Measurements from ENCODE around the gene RGS6. TPM values are rescaled to one million over a fixed set of nuclear protein-coding genes. Genes with fewer than 3 reads are reported as not detected.

RGS6 gene
- total and polyA plus RNA-seq, 4 donors, result 0.06 to 5.3 (median 0.17) TPM; not detected in 1

DNA sequence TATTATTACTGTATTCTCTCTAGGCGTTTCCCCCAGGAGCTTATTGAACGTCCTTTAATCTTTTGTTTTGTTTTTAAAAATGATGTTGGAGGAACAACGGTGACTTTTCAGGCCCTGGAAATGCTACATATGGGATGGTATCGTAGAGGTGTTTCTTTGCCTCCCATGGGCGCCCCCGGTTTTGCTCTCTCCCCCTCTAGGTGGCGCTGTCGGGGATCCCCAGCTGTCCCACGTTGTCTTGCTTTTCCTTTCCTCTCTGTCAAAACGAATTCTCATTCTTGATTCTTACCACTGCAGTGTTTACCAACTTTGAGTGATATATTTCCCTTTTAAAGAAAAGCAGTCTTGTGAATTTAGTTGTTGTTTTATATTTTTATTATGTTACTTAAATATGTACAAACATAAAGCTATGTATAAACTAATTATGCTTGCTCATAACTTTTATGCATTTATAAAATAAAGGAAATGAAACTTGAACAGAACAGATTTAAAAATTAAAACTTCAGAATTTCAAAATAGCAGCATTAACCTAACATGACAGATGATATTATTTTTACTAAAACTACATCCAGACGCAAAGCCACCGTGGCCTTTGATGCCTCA lies 171.9 kb downstream of the RGS6 start:
- Histone ChIP-seq H3K9ac (ENCODE audit: low read depth in 1 of 2, low read length in 2 of 2) (no peak overlapping the region), H3K27ac (ENCODE audit: low read depth in 1 of 2, low read length in 2 of 2) (no peak overlapping the region), H3K4me3 (ENCODE audit: low read depth in 1 of 3, low read length in 3 of 3) (no peak overlapping the region), H3K27me3 (ENCODE audit: control insufficient read depth in 4 of 4, insufficient read depth in 4 of 4, low read length in 3 of 4) (peaks cover 0 to 3% (median 0%) of the 10 kb centered on the region in 4 donors), H3K9me3 (ENCODE audit: control insufficient read depth in 4 of 4, low read length in 3 of 4) (no peaks in the 10 kb centered on the region), H3K4me1 (ENCODE audit: control insufficient read depth in 4 of 4, insufficient read depth in 4 of 4, low read length in 3 of 4) (no peaks in the 10 kb centered on the region), H3K36me3 (ENCODE audit: control insufficient read depth in 4 of 4, insufficient read depth in 3 of 4, low read depth in 1 of 4, low read length in 3 of 4) (no peaks in the 10 kb centered on the region)
- WGBS, result 46% methylated on average over 12 of the region's 12 CpGs
- DNase-seq (ENCODE audit: low spot score), result peak; percentile 51
- TF ChIP-seq RAD21 (IDR thresholded peaks at IDR 0.05) (no peak), HNF4A (conservative IDR thresholded peaks at IDR 0.05) (no peak), NR2F2 (IDR thresholded peaks at IDR 0.05) (no peak), GABPA (IDR thresholded peaks at IDR 0.05 in 1 of 2, conservative IDR thresholded peaks at IDR 0.05 in 1 of 2) (no peak), HNF4G (IDR thresholded peaks at IDR 0.05) (no peak)
- TF ChIP-seq, protein P1, sequence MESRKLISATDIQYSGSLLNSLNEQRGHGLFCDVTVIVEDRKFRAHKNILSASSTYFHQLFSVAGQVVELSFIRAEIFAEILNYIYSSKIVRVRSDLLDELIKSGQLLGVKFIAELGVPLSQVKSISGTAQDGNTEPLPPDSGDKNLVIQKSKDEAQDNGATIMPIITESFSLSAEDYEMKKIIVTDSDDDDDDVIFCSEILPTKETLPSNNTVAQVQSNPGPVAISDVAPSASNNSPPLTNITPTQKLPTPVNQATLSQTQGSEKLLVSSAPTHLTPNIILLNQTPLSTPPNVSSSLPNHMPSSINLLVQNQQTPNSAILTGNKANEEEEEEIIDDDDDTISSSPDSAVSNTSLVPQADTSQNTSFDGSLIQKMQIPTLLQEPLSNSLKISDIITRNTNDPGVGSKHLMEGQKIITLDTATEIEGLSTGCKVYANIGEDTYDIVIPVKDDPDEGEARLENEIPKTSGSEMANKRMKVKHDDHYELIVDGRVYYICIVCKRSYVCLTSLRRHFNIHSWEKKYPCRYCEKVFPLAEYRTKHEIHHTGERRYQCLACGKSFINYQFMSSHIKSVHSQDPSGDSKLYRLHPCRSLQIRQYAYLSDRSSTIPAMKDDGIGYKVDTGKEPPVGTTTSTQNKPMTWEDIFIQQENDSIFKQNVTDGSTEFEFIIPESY (IDR thresholded peaks at IDR 0.05), result no peak

DNA sequence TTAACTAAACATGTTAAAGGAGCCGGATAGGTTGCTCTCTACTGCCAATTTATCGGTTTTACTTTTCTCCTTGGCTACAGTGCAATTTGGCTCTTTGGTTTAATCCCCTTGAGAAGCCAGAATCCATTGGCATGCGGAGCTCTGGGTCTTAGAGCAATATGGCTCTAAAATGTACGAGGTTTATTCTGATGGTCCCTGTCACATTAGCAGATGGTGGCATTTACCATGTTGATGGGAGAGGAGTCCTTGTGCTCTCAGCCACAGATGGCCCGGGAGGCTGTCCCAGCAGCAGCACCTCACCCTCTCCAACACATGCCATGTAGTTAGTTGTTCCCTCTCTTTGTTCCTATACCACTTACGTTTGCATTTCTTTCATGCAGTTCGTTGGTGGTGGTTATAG lies 179.7 kb downstream of the RGS6 start:
- 78% methylated on average over 7 of the region's 7 CpGs for WGBS
- no peaks in the 10 kb centered on the region for H3K9me3 ChIP-seq (ENCODE audit: control insufficient read depth in 4 of 4, low read length in 3 of 4)
- peaks cover 0 to 14% (median 2%) of the 10 kb centered on the region in 4 donors for H3K27me3 ChIP-seq (ENCODE audit: control insufficient read depth in 4 of 4, insufficient read depth in 4 of 4, low read length in 3 of 4)
- no peak for DNase-seq (ENCODE audit: low spot score)
- H3K4me1 ChIP-seq (ENCODE audit: control insufficient read depth in 4 of 4, insufficient read depth in 4 of 4, low read length in 3 of 4), result no peaks in the 10 kb centered on the region
- no peak overlapping the region for H3K4me3 ChIP-seq (ENCODE audit: low read depth in 1 of 3, low read length in 3 of 3)
- H3K36me3 ChIP-seq (ENCODE audit: control insufficient read depth in 4 of 4, insufficient read depth in 3 of 4, low read depth in 1 of 4, low read length in 3 of 4), result no peaks in the 10 kb centered on the region
- H3K9ac ChIP-seq (ENCODE audit: low read depth in 1 of 2, low read length in 2 of 2), result no peak overlapping the region
- H3K27ac ChIP-seq (ENCODE audit: low read depth in 1 of 2, low read length in 2 of 2), result no peak overlapping the region
- TF ChIP-seq YY1 (IDR thresholded peaks at IDR 0.05), result no peak
- no peak for TF ChIP-seq HNF4A (conservative IDR thresholded peaks at IDR 0.05)

DNA sequence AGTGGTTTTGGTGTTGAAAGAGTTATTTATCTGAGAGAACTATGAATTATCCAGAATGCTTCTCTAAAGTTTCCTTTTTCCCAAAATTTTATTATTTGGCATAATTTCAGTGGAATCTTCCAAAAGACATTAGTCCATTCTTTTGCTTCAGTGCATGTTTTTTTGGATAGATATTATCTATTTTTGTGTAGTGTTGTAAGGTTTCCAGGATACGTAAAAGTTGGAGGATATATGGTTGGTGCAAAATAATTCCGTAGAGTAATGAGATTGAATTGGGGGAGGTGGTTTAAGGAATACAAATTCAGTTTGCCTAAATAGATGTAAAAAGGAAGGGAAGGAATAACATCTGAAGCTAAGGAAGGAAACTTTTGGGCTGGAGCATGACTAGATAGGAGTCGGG lies 186.6 kb downstream of the RGS6 start:
- Histone ChIP-seq H3K36me3 (ENCODE audit: control insufficient read depth in 4 of 4, insufficient read depth in 3 of 4, low read depth in 1 of 4, low read length in 3 of 4) (no peaks in the 10 kb centered on the region), H3K27ac (ENCODE audit: low read depth in 1 of 2, low read length in 2 of 2) (no peak overlapping the region), H3K9ac (ENCODE audit: low read depth in 1 of 2, low read length in 2 of 2) (no peak overlapping the region), H3K9me3 (ENCODE audit: control insufficient read depth in 4 of 4, low read length in 3 of 4) (no peaks in the 10 kb centered on the region), H3K4me3 (ENCODE audit: low read depth in 1 of 3, low read length in 3 of 3) (no peak overlapping the region), H3K4me1 (ENCODE audit: control insufficient read depth in 4 of 4, insufficient read depth in 4 of 4, low read length in 3 of 4) (no peaks in the 10 kb centered on the region), H3K27me3 (ENCODE audit: control insufficient read depth in 4 of 4, insufficient read depth in 4 of 4, low read length in 3 of 4) (peaks cover 0 to 12% (median 0%) of the 10 kb centered on the region in 4 donors)
- TF ChIP-seq, protein P2, sequence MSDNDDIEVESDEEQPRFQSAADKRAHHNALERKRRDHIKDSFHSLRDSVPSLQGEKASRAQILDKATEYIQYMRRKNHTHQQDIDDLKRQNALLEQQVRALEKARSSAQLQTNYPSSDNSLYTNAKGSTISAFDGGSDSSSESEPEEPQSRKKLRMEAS (IDR thresholded peaks at IDR 0.05), result no peak
- TF ChIP-seq, protein P3, sequence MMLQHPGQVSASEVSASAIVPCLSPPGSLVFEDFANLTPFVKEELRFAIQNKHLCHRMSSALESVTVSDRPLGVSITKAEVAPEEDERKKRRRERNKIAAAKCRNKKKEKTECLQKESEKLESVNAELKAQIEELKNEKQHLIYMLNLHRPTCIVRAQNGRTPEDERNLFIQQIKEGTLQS (IDR thresholded peaks at IDR 0.05), result no peak
- 80% methylated on average over 3 of the region's 3 CpGs for WGBS
- no peak for DNase-seq (ENCODE audit: low spot score)

DNA sequence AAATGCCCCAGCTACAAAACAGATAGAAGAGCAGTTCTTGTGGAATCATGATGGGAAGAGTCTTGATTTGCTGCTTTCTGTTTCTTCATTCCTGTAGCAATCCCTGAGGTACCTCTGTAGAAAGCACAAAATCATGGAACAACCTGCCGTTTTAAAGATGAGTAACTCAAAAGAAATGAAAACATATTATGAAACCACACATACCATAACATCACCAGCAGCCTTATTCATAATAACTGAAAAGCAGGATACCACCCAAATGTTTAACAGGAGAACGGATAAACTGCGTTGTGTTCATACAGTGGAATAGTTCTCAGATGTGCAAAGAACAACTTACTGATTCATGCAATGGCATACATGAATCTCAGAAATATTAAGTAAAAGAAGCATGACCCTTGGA lies 188.1 kb downstream of the RGS6 start:
- Histone ChIP-seq H3K27me3 (ENCODE audit: control insufficient read depth in 4 of 4, insufficient read depth in 4 of 4, low read length in 3 of 4) (peaks cover 0 to 8% (median 0%) of the 10 kb centered on the region in 4 donors), H3K36me3 (ENCODE audit: control insufficient read depth in 4 of 4, insufficient read depth in 3 of 4, low read depth in 1 of 4, low read length in 3 of 4) (no peaks in the 10 kb centered on the region), H3K27ac (ENCODE audit: low read depth in 1 of 2, low read length in 2 of 2) (no peak overlapping the region), H3K9ac (ENCODE audit: low read depth in 1 of 2, low read length in 2 of 2) (no peak overlapping the region), H3K4me3 (ENCODE audit: low read depth in 1 of 3, low read length in 3 of 3) (no peak overlapping the region), H3K9me3 (ENCODE audit: control insufficient read depth in 4 of 4, low read length in 3 of 4) (peaks cover 0 to 7% (median 3%) of the 10 kb centered on the region in 4 donors), H3K4me1 (ENCODE audit: control insufficient read depth in 4 of 4, insufficient read depth in 4 of 4, low read length in 3 of 4) (no peaks in the 10 kb centered on the region)
- WGBS, result 83% methylated on average over 3 of the region's 3 CpGs
- no peak for DNase-seq (ENCODE audit: low spot score)
- TF ChIP-seq, protein P3 (IDR thresholded peaks at IDR 0.05), result no peak
- TF ChIP-seq, protein P4, sequence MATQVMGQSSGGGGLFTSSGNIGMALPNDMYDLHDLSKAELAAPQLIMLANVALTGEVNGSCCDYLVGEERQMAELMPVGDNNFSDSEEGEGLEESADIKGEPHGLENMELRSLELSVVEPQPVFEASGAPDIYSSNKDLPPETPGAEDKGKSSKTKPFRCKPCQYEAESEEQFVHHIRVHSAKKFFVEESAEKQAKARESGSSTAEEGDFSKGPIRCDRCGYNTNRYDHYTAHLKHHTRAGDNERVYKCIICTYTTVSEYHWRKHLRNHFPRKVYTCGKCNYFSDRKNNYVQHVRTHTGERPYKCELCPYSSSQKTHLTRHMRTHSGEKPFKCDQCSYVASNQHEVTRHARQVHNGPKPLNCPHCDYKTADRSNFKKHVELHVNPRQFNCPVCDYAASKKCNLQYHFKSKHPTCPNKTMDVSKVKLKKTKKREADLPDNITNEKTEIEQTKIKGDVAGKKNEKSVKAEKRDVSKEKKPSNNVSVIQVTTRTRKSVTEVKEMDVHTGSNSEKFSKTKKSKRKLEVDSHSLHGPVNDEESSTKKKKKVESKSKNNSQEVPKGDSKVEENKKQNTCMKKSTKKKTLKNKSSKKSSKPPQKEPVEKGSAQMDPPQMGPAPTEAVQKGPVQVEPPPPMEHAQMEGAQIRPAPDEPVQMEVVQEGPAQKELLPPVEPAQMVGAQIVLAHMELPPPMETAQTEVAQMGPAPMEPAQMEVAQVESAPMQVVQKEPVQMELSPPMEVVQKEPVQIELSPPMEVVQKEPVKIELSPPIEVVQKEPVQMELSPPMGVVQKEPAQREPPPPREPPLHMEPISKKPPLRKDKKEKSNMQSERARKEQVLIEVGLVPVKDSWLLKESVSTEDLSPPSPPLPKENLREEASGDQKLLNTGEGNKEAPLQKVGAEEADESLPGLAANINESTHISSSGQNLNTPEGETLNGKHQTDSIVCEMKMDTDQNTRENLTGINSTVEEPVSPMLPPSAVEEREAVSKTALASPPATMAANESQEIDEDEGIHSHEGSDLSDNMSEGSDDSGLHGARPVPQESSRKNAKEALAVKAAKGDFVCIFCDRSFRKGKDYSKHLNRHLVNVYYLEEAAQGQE (IDR thresholded peaks at IDR 0.05), result no peak
- TF ChIP-seq, protein P5, sequence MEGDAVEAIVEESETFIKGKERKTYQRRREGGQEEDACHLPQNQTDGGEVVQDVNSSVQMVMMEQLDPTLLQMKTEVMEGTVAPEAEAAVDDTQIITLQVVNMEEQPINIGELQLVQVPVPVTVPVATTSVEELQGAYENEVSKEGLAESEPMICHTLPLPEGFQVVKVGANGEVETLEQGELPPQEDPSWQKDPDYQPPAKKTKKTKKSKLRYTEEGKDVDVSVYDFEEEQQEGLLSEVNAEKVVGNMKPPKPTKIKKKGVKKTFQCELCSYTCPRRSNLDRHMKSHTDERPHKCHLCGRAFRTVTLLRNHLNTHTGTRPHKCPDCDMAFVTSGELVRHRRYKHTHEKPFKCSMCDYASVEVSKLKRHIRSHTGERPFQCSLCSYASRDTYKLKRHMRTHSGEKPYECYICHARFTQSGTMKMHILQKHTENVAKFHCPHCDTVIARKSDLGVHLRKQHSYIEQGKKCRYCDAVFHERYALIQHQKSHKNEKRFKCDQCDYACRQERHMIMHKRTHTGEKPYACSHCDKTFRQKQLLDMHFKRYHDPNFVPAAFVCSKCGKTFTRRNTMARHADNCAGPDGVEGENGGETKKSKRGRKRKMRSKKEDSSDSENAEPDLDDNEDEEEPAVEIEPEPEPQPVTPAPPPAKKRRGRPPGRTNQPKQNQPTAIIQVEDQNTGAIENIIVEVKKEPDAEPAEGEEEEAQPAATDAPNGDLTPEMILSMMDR (IDR thresholded peaks at IDR 0.05; ENCODE audit: low read depth, low read length, missing input control), result no peak
- TF ChIP-seq RXRA (IDR thresholded peaks at IDR 0.05), result no peak
- no peak for TF ChIP-seq GABPA (IDR thresholded peaks at IDR 0.05 in 1 of 2, conservative IDR thresholded peaks at IDR 0.05 in 1 of 2)
- TF ChIP-seq, protein P2 (IDR thresholded peaks at IDR 0.05), result no peak
- no peak for TF ChIP-seq FOXA1 (IDR thresholded peaks at IDR 0.05)
- TF ChIP-seq SP1 (IDR thresholded peaks at IDR 0.05), result no peak
- TF ChIP-seq YY1 (IDR thresholded peaks at IDR 0.05), result no peak
